ENCODE results near the gene GPRIN1. TPM values are rescaled to one million over a fixed set of nuclear protein-coding genes. Genes with fewer than 3 reads are reported as not detected.

Gene GPRIN1
- total RNA-seq, 1 donor from 2014 or later = 0.50 TPM

DNA sequence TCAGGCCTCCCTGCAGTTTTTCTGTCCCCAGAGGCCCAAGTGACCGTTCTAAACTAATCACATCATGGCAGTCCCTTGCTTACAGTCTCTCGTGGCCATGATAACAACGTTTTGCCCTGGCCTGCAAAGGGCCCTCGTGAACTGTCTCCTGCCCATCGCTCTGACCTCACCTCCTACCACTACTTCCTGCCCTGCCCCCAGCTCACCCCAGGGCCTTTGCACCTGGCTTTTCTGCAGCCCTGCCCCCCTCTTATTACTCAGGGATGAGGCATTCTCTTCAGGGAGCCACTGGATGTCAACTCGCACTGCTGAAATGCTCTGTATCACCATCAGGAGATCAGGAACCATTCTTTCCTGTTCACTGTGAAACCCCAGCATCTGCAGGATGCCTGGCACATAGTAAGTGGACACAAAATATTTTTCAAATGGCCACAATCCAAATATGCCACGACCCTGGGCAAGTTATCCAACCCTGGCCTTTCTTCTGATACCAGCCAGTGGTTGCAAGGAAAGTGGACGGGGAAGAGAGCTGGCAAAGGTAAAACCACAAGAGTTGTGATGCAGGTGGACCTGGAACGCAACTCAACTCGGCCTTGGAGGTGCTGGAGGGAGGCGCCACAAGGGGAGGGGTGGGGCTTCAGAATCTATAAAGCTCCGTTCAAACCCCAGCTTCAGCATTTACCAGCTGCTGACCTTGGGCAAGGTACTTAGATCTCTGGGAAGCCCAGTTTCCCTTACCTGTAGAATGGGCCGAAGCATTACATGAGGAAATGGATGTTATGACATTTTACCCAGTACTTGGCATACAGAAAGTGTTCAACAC lies 18.7 kb upstream of the GPRIN1 start:
- DNase-seq = no peak
- no peak for ATAC-seq
- intact Hi-C loops (cut with micrococcal nuclease) = no loop called here

DNA sequence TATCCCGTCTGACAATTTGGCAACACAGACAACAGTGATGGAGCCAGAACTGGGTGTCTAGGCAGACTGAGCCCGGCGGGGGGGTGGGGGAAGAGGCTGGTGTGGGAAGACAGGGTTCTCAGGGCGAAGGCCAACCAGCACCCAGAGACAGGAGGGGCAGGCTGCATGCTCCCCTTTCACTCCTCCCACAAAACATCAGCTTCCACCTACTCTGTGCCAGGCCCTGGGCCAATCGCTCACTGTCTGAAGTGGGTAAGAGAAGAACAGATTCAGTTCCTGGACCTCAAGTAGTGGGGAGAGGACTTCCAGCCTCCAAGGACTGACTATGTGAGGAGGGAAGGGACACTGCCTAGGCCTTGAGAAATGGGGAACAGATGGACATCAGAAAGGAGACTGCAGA lies 17.6 kb upstream of the GPRIN1 start:
- intact Hi-C loops (cut with micrococcal nuclease) = no loop called here
- DNase-seq = no peak
- ATAC-seq = no peak

DNA sequence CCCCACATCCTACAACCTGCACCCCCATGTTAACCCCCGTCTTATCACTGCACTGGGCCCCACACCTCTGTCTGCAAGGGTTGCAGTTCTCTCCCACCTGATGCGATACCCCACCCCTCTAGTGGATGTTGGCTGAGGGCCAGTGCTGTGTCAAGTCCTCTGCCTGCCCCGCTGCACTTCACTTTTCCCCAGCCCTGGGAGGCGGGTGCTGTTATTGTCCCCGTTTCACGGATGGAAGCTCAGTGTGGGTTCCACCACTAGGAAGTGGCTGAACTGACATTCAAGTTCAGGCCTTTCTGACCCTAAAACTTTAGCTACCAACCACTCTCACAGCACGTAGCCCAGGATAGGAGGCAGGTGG lies 16.9 kb upstream of the GPRIN1 start:
- ATAC-seq (no peak), DNase-seq (no peak)
- intact Hi-C loops (cut with micrococcal nuclease) = no loop called here

DNA sequence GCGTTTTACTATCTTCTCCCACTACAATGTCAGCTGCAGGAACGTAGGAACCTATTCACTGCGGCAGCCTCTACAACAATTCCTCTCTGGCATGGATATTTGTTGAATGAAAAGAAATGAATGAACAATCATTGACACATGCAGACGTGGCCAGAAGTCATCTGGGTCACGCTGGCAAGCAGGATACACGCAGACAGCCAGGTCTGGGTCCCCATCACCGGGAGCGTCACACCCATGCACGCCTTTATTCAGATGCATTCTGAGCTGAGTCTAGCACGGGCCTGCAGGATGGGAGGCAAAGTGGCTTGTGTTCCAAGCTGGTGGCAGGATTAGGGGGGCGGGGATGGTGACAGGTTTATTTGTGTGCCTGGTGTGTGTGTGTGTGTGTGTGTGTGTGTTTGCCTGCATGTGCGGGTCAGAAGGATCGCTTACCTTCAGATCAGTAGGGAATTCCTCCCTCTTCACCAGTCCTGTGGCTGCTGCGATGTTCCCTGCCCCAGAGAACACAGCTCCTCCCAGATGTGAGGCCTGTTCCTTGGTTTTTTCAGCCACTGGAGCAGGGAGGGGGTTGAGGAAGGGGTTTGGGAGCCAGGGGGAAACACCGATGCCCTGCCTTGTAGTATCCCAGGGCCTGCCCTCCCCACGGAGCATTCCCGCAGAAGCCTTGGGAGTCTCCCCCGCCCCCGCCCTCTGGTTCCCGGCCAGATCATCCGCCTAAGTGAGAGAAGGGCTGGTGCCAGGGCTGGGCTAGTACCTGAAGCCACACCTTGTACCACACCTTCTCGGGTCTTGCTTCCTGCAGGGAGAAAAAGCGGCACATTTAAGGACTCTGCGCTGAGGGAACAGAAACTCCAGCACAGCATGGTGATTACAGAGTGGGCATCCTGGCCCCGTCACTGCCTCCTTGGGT lies 16.3 kb upstream of the GPRIN1 start:
- intact Hi-C loops (cut with micrococcal nuclease) = no loop called here
- ATAC-seq (no peak), DNase-seq (no peak)

DNA sequence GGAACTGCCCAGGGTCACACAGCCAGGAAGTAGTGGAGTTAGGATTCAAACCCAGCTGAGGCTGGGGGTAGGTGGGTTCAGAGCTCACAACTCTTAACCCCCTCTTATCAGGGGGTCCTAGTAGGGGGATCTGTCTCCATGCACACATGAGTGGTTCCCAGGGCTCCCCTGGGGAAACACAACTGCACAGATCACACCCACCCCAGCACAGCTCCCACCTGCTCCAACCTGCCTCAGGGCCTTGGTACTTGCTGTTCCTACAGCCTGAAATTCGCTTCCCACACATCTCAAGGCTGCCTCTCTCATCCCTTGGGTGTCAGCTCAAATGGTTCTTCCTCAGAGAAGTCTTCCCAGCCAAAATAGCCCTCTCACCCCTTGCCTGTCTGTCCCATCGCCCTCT lies 15.6 kb upstream of the GPRIN1 start:
- intact Hi-C loops (cut with micrococcal nuclease) = no loop called here
- ATAC-seq (no peak), DNase-seq (no peak)

- intact Hi-C loops (cut with micrococcal nuclease) = no loop called here
- no peak for ATAC-seq
- no peak for DNase-seq
These were observed 15.0 kb upstream of the GPRIN1 start for GRCh38 chr5:176624938-176625337.

GRCh38 chr5:176624142-176624541 lies 14.2 kb upstream of the GPRIN1 start:
- DNase-seq (no peak), ATAC-seq (no peak)
- intact Hi-C loops (cut with micrococcal nuclease) = no loop called here

- peak; percentile 57 for ATAC-seq
- DNase-seq = no peak
- intact Hi-C loops (cut with micrococcal nuclease) = no loop called here
These were observed 11.7 kb upstream of the GPRIN1 start for GRCh38 chr5:176621661-176622079.

DNA sequence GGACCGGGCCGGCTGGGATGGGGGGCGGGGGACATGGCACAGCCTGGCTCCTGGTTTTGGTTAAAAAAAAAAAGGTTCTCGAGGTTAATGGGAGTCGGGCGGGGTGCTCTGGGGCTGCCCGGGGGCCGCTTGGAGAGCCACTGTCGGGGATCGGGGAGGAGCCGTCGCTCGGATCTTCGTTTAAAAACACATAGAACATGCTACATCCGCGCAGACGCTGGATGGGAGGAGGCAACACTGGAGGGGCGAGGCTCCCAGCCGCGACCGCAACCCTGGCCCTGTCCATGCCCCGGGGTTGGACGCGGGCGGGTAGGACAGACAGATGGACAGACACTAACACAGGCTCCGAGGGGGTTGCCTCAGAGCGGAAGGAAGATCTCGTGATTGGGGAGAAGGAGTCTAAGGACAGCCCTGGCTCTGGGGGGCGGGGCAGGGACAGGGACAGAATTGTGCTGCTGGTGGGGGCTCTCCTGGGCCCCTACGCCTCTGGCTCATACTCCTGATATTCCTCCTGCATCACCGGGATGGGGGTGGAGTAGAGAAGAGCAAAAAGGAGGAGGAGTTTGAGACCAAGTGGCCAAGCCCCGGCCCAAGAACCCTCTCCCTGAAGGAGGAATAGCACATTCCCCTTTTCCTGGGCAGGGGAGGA lies 10.5 kb upstream of the GPRIN1 start:
- no peak for DNase-seq

GRCh38 chr5:176619569-176620332 lies 9.8 kb upstream of the GPRIN1 start:
- intact Hi-C loops (cut with micrococcal nuclease) = no loop called here
- DNase-seq (no peak), ATAC-seq (no peak)

More for the DNA sequence above, 10.5 kb upstream of the GPRIN1 start:
- peak; percentile 18 for ATAC-seq
- intact Hi-C loops (cut with micrococcal nuclease) = no loop called here

GRCh38 chr5:176619203-176619568 lies 9.2 kb upstream of the GPRIN1 start:
- DNase-seq (peak; percentile 68), ATAC-seq (peak; percentile 71)
- intact Hi-C loops (cut with micrococcal nuclease) = no loop called here

DNA sequence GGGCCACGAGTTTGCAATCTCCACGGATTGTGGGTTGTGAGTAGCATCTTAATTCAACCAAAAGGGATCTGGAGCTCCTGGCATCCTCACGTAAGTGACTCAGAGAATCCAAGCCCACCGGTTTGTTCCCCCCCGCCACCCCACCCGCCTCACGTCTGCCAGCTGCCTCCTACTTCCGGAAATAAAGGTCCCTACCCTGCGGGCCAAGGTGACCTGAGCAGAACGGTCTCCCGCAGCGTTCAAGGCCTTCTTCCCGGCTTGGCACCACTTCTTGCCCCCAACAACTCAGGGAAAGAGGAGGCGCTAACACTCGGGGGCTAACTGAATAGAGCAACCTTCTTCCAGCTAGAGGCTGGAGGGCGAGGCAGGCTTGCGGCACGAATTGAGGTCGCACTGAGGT lies 8.8 kb upstream of the GPRIN1 start:
- intact Hi-C loops (cut with micrococcal nuclease) = no loop called here
- ATAC-seq (no peak), DNase-seq (no peak)

DNA sequence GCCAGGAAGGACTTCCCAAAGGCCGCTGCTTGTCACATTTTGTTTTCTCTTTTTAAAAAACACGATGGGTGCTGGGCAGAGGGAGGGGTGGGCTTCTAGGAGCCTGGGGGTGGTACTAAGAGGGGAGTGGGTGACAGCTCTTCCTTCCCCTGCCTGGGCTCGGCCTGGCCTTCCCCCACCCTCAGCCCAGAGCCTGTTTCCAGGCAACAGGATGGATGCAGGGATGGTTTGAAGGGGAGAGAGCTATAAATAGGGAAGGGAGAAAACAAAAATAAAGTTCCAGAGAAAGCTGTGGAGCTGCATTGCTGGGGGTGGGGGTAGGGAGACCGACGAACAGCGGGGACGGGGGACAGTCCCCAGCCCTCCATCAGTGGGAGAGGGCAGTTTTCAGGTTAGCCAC lies 6.6 kb upstream of the GPRIN1 start:
- intact Hi-C loops (cut with micrococcal nuclease) = no loop called here
- DNase-seq (no peak), ATAC-seq (no peak)

DNA sequence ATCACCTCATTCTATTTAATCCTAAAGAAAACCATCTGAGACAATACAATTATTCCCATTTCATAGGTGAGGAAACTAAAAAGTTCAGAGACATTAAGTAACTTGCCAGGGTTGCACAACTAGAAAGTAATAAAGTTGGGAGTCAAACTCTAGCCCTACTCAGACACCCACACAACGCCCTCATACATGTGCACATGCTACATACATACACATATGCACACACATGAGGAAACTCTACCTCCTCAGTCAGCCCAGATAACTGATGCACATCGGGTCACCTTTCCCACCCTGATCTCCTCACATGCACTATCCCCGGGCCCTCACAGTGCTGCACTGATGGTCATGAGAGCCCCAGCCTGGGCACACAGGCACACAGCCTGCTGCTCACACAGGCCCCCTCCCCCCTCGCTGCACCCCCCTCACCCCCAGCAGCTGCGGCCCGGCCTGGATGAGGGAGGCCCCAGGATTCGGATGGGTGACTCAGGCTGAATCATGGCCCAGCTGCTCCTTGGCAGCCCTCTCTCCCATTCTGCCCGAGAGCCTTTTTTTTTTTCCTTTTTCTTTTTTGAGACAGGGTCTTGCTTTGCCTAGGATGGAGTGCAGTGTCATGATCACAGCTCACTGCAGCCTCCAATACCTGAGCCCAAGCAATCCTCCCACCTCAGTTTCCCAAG lies 5.0 kb upstream of the GPRIN1 start:
- no peak for ATAC-seq
- DNase-seq = no peak
- intact Hi-C loops (cut with micrococcal nuclease) = no loop called here

- ATAC-seq (no peak), DNase-seq (no peak)
- intact Hi-C loops (cut with micrococcal nuclease) = no loop called here
These were observed 2.9 kb upstream of the GPRIN1 start for GRCh38 chr5:176612855-176613254.

DNA sequence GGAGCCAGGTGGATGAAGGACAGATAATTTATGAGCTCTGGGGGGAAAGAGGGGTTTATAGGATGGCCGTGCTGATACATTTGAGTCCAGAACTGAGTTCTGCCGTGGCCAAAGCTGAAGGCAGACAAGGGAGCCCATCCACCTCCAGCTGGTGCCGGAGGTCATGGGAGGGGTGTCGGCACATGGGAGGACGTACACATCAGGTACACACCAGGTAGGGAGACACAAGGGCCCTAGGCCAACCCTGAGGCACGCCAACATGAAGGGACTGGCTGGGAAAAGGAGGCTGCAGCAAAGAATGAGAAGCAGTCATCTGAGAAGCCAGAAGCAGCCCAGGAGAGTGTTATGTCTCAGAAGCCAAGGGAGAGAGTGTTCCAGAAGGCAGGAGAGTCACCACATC lies 2.1 kb upstream of the GPRIN1 start:
- ATAC-seq (no peak), DNase-seq (no peak)
- intact Hi-C loops (cut with micrococcal nuclease) = no loop called here

GRCh38 chr5:176611435-176611834 lies 1.5 kb upstream of the GPRIN1 start:
- ATAC-seq (no peak), DNase-seq (peak; percentile 85)
- intact Hi-C loops (cut with micrococcal nuclease) = no loop called here

GRCh38 chr5:176610435-176610773 lies 448 bp upstream of the GPRIN1 start:
- DNase-seq (no peak), ATAC-seq (no peak)
- intact Hi-C loops (cut with micrococcal nuclease) = no loop called here

Data from left ventricle myocardium superior (tissue), 1 donor.